K562 (cell line): ENCODE data around the gene UNC93B1. TPM values are rescaled to one million over a fixed set of nuclear protein-coding genes. Genes with fewer than 3 reads are reported as not detected.

Experiments used
- BACH1 ChIP-seq: fragments of 200-800 bp; sonication (Bioruptor generic); IDR thresholded peaks from 2 replicates; pipeline ENCODE4 v1.6.1; 2016; ENCODE audit warnings: missing genetic modification characterization, missing compliant biosample characterization
- BHLHE40 ChIP-seq: IDR thresholded peaks from 2 replicates; pipeline ENCODE4 v1.6.1; 2011; ENCODE audit warnings: low read length, improper control_type of control experiment
- FOXP1 ChIP-seq: sonication (generic); formaldehyde crosslinking; IDR thresholded peaks from 2 replicates; pipeline ENCODE4 v1.8.0; 2022; ENCODE audit warnings: mild to moderate bottlenecking, missing genetic modification reagents
- RBM34 ChIP-seq: fragments of 200-400 bp; formaldehyde crosslinking; IDR thresholded peaks from 2 replicates; pipeline ENCODE4 v1.6.1; 2018; ENCODE audit warnings: low read length, borderline replicate concordance; ENCODE audit not compliant: insufficient read depth
- TEAD4 ChIP-seq, 2 experiments: sonication (generic) in 1 of 2; formaldehyde crosslinking in 1 of 2; IDR thresholded peaks; 2 replicates each; pipeline versions ENCODE4 v1.6.1 to v1.8.0; 2012 to 2022; ENCODE audit warnings: borderline replicate concordance in 1 of 2, inconsistent platforms in 1 of 2, low read length in 1 of 2, mild to moderate bottlenecking in 1 of 2, missing genetic modification reagents in 1 of 2
- ZC3H4 ChIP-seq: sonication (generic); formaldehyde crosslinking; IDR thresholded peaks from 2 replicates; pipeline ENCODE4 v1.9.0; 2021; ENCODE audit warnings: missing genetic modification reagents, borderline replicate concordance
- ZC3H8 ChIP-seq: fragments of 450-650 bp; IDR thresholded peaks from 2 replicates; pipeline ENCODE4 v1.6.1; 2017
- ZNF274 ChIP-seq: IDR thresholded peaks from 2 replicates; pipeline ENCODE4 v1.6.1; 2011; ENCODE audit warnings: low read depth, mild to moderate bottlenecking, low read length, moderate library complexity, borderline replicate concordance
- polyA plus RNA-seq, 8 experiments: library from polyadenylated mRNA; depleted of rRNA in 4 of 8; stranded (reverse) in 5 of 8; unstranded in 3 of 8; fragments of >200 nt; fragmentation: Nextera tagmentation in 2 of 8; fragmentation: Illumina TruSeq in 1 of 8; extraction: Ambion mirVana in 2 of 8; extraction: Trizol in 1 of 8; gene quantifications; 2 replicates each; pipeline versions ENCODE4 v1.2.1 to v1.2.3, GENCODE V29; 2011 to 2014; ENCODE audit warnings: inconsistent platforms in 1 of 8, missing spikeins in 1 of 8
- total RNA-seq, 7 experiments: library from RNA; depleted of rRNA in 6 of 7; stranded (reverse); fragments of >200 nt in 6 of 7; fragmentation: Illumina TruSeq in 2 of 7; extraction: Trizol in 2 of 7; gene quantifications; 2 replicates each; pipeline versions ENCODE4 v1.2.1 to v1.2.3, GENCODE V29; 2011 to 2021; ENCODE audit warnings: low replicate concordance in 1 of 7
- TF ChIP-seq, protein P1 (sequence below): sonication (generic); IDR thresholded peaks from 2 replicates; pipeline ENCODE4 v1.6.1; 2016
- TF ChIP-seq, protein P2 (sequence below): fragments of 250-450 bp; sonication (Bioruptor Pico); IDR thresholded peaks from 2 replicates; pipeline ENCODE4 v1.4.0; 2020; ENCODE audit warnings: mild to moderate bottlenecking, moderate library complexity, borderline replicate concordance
- TF ChIP-seq, protein P3 (sequence below): sonication (generic); formaldehyde crosslinking; IDR thresholded peaks from 2 replicates; pipeline ENCODE4 v1.8.1; 2023; ENCODE audit warnings: mild to moderate bottlenecking, missing genetic modification reagents
- TF ChIP-seq, protein P4 (sequence below): fragments of 250-450 bp; sonication (Bioruptor Pico); IDR thresholded peaks from 2 replicates; pipeline ENCODE4 v1.4.0; 2020; ENCODE audit warnings: borderline replicate concordance
- TF ChIP-seq, protein P5 (sequence below): fragments of 450-650 bp; IDR thresholded peaks from 2 replicates; pipeline ENCODE4 v1.6.1; 2018; ENCODE audit not compliant: partially characterized antibody

Gene UNC93B1
- total and polyA plus RNA-seq, 9 of the 15 experiments (the other 6 are each of a cell fraction or from before 2014, with no cell fraction given): 0.10 to 13.6 (median 6.5) TPM

DNA sequence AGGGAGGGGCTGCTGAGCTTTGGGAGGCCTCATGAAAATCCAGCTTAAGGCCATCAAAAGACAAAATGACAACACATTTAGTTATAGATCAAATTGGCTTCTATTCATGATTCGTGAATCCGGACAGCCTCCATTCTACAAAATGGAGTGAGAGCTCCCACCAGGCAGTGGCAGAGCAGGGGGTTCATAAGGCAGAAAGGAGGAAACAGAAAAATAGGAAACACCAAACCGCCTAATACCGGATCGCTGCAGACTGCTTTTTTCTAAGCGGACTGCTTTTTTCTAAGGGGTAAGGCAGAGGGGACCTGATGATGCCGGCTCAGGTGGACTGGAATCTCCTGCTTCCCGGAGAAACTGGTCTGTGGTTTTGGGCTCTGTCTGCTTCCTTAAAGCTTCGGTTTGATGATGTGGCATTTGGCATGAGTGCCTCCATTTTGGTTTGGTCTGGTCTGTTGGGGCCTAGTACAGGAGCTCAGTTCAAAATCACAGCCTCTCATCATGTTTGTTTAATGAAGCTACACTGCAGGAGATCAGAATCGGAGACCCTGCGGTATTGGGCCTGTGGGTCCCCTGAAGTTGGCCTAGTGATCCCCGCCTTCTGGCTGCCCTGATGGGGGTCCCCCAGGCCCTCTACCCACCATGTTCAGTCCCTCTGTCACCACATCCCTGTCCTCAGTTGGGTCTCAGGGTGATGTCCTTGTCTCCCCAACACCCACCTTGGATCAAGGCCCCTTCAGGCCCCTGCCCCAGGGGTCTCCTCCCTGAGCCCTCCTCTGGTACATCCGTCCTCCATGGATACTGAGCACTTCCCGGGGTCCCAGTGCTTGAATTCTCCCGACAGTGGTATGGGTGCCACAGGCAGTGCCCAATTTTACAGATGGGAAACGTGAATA, 7.4 kb upstream of the UNC93B1 start (continued):
- TF ChIP-seq FOXP1: no peak
- no peak for TF ChIP-seq ZC3H4 (CRISPR knock-in tag)
- TF ChIP-seq ZNF274: no peak
- TF ChIP-seq ZC3H8: no peak
- TF ChIP-seq TEAD4 (IDR thresholded peaks at IDR 0.05; ENCODE audit: low read length): no peak
- TF ChIP-seq TEAD4 (CRISPR knock-in tag; IDR thresholded peaks at IDR 0.05; ENCODE audit: borderline replicate concordance): no peak
- TF ChIP-seq, protein P1, sequence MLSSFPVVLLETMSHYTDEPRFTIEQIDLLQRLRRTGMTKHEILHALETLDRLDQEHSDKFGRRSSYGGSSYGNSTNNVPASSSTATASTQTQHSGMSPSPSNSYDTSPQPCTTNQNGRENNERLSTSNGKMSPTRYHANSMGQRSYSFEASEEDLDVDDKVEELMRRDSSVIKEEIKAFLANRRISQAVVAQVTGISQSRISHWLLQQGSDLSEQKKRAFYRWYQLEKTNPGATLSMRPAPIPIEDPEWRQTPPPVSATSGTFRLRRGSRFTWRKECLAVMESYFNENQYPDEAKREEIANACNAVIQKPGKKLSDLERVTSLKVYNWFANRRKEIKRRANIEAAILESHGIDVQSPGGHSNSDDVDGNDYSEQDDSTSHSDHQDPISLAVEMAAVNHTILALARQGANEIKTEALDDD: no peak
- TF ChIP-seq, protein P2, sequence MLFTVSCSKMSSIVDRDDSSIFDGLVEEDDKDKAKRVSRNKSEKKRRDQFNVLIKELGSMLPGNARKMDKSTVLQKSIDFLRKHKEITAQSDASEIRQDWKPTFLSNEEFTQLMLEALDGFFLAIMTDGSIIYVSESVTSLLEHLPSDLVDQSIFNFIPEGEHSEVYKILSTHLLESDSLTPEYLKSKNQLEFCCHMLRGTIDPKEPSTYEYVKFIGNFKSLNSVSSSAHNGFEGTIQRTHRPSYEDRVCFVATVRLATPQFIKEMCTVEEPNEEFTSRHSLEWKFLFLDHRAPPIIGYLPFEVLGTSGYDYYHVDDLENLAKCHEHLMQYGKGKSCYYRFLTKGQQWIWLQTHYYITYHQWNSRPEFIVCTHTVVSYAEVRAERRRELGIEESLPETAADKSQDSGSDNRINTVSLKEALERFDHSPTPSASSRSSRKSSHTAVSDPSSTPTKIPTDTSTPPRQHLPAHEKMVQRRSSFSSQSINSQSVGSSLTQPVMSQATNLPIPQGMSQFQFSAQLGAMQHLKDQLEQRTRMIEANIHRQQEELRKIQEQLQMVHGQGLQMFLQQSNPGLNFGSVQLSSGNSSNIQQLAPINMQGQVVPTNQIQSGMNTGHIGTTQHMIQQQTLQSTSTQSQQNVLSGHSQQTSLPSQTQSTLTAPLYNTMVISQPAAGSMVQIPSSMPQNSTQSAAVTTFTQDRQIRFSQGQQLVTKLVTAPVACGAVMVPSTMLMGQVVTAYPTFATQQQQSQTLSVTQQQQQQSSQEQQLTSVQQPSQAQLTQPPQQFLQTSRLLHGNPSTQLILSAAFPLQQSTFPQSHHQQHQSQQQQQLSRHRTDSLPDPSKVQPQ (CRISPR knock-in tag): no peak
- TF ChIP-seq, protein P3, sequence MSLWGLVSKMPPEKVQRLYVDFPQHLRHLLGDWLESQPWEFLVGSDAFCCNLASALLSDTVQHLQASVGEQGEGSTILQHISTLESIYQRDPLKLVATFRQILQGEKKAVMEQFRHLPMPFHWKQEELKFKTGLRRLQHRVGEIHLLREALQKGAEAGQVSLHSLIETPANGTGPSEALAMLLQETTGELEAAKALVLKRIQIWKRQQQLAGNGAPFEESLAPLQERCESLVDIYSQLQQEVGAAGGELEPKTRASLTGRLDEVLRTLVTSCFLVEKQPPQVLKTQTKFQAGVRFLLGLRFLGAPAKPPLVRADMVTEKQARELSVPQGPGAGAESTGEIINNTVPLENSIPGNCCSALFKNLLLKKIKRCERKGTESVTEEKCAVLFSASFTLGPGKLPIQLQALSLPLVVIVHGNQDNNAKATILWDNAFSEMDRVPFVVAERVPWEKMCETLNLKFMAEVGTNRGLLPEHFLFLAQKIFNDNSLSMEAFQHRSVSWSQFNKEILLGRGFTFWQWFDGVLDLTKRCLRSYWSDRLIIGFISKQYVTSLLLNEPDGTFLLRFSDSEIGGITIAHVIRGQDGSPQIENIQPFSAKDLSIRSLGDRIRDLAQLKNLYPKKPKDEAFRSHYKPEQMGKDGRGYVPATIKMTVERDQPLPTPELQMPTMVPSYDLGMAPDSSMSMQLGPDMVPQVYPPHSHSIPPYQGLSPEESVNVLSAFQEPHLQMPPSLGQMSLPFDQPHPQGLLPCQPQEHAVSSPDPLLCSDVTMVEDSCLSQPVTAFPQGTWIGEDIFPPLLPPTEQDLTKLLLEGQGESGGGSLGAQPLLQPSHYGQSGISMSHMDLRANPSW (CRISPR knock-in tag): no peak
- TF ChIP-seq, protein P4, sequence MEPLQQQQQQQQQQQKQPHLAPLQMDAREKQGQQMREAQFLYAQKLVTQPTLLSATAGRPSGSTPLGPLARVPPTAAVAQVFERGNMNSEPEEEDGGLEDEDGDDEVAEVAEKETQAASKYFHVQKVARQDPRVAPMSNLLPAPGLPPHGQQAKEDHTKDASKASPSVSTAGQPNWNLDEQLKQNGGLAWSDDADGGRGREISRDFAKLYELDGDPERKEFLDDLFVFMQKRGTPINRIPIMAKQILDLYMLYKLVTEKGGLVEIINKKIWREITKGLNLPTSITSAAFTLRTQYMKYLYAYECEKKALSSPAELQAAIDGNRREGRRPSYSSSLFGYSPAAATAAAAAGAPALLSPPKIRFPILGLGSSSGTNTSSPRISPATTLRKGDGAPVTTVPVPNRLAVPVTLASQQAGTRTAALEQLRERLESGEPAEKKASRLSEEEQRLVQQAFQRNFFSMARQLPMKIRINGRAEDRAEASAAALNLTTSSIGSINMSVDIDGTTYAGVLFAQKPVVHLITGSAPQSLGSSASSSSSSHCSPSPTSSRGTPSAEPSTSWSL (CRISPR knock-in tag): no peak
- TF ChIP-seq BACH1 (tag): no peak; the same call in 1 of the 2 replicates
- TF ChIP-seq, protein P5, sequence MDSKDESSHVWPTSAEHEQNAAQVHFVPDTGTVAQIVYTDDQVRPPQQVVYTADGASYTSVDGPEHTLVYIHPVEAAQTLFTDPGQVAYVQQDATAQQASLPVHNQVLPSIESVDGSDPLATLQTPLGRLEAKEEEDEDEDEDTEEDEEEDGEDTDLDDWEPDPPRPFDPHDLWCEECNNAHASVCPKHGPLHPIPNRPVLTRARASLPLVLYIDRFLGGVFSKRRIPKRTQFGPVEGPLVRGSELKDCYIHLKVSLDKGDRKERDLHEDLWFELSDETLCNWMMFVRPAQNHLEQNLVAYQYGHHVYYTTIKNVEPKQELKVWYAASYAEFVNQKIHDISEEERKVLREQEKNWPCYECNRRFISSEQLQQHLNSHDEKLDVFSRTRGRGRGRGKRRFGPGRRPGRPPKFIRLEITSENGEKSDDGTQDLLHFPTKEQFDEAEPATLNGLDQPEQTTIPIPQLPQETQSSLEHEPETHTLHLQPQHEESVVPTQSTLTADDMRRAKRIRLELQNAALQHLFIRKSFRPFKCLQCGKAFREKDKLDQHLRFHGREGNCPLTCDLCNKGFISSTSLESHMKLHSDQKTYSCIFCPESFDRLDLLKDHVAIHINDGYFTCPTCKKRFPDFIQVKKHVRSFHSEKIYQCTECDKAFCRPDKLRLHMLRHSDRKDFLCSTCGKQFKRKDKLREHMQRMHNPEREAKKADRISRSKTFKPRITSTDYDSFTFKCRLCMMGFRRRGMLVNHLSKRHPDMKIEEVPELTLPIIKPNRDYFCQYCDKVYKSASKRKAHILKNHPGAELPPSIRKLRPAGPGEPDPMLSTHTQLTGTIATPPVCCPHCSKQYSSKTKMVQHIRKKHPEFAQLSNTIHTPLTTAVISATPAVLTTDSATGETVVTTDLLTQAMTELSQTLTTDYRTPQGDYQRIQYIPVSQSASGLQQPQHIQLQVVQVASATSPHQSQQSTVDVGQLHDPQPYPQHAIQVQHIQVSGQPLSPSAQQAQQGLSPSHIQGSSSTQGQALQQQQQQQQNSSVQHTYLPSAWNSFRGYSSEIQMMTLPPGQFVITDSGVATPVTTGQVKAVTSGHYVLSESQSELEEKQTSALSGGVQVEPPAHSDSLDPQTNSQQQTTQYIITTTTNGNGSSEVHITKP: no peak
- no peak for TF ChIP-seq BHLHE40
- no peak for TF ChIP-seq RBM34
